IMR-90 (cell line): ENCODE measurements around the gene TMCC1. TPM values are rescaled to one million over a fixed set of nuclear protein-coding genes. Genes with fewer than 3 reads are reported as not detected.

Source experiments
- ATAC-seq: fragments of 200-7000 bp; cut with Tn5 transposase; 2 replicates; pipeline ENCODE4 v1.9.1; 2020; ENCODE audit warnings: low read depth, mild to moderate bottlenecking, moderate library complexity
- BruUV-seq: library from RNA; stranded (reverse); fragments of 400-500 nt; replicated peaks from 2 replicates; lab custom pipeline; 2021; lab: Mats Ljungman, UMichigan
- CTCF ChIA-PET: fragments of 300-600 bp; formaldehyde crosslinking; extraction: SDS; loops from one replicate; lab custom pipeline; 2021; ENCODE audit warnings: antibody characterized with exemption; lab: Yijun Ruan, JAX
- POLR2A ChIA-PET: fragments of 300-600 bp; sonication (Branson Sonifier 250); formaldehyde crosslinking; loops from one replicate; lab custom pipeline; 2022; ENCODE audit warnings: antibody characterized with exemption; ENCODE audit not compliant: unreplicated experiment; lab: Charles Lee
- DNase-seq: peaks from one replicate; pipeline ENCODE4 v3.0.0; 2013
- H2AFZ ChIP-seq: replicated peaks from 2 replicates; pipeline ENCODE3; 2013; ENCODE audit warnings: low read length, mild to moderate bottlenecking; ENCODE audit not compliant: poor library complexity
- H2AK5ac ChIP-seq: 2 replicates; pipeline ENCODE4 v1.6.1; 2013; ENCODE audit warnings: low read depth, low read length, inconsistent platforms
- H2AK9ac ChIP-seq: replicated peaks from 2 replicates; pipeline ENCODE3; 2013; ENCODE audit warnings: mild to moderate bottlenecking, low read depth, low read length, moderate library complexity; ENCODE audit not compliant: poor library complexity
- H2BK120ac ChIP-seq: 2 replicates; pipeline ENCODE4 v1.6.1; 2013; ENCODE audit warnings: low read depth, low read length, inconsistent platforms
- H2BK15ac ChIP-seq: 3 replicates; pipeline ENCODE4 v1.6.1; 2013; ENCODE audit warnings: low read depth, low read length, inconsistent platforms
- H2BK20ac ChIP-seq: 2 replicates; pipeline ENCODE4 v1.6.1; 2013; ENCODE audit warnings: low read depth, mild to moderate bottlenecking, inconsistent platforms, low read length, moderate library complexity
- H2BK5ac ChIP-seq: 2 replicates; pipeline ENCODE4 v1.6.1; 2013; ENCODE audit warnings: mild to moderate bottlenecking, low read depth, low read length, inconsistent platforms; ENCODE audit not compliant: poor library complexity, severe bottlenecking
- H3K14ac ChIP-seq: replicated peaks from 2 replicates; pipeline ENCODE4 v1.6.1; 2013; ENCODE audit warnings: low read depth, low read length, inconsistent platforms
- H3K18ac ChIP-seq: 2 replicates; pipeline ENCODE4 v1.6.1; 2013; ENCODE audit warnings: low read depth, low read length, control low read depth
- H3K23ac ChIP-seq: 2 replicates; pipeline ENCODE4 v1.6.1; 2013; ENCODE audit warnings: low read depth, low read length, inconsistent platforms
- H3K27ac ChIP-seq: 2 replicates; pipeline ENCODE4 v1.5.1; 2013; ENCODE audit warnings: mild to moderate bottlenecking, control low read depth, low read length; ENCODE audit not compliant: insufficient read depth
- H3K27me3 ChIP-seq: 2 replicates; pipeline ENCODE4 v1.6.1; 2013; ENCODE audit warnings: low read length; ENCODE audit not compliant: control insufficient read depth, insufficient read depth
- H3K36me3 ChIP-seq: 2 replicates; pipeline ENCODE4 v1.6.1; 2013; ENCODE audit warnings: low read length, mixed read lengths; ENCODE audit not compliant: control insufficient read depth, insufficient read depth
- H3K4ac ChIP-seq: 2 replicates; pipeline ENCODE4 v1.6.1; 2013; ENCODE audit warnings: low read depth, low read length, inconsistent platforms
- H3K4me1 ChIP-seq: 2 replicates; pipeline ENCODE4 v1.6.1; 2013; ENCODE audit warnings: low read length, mixed read lengths; ENCODE audit not compliant: control insufficient read depth, insufficient read depth
- H3K4me2 ChIP-seq: 2 replicates; pipeline ENCODE4 v1.6.1; 2013; ENCODE audit warnings: low read depth, mild to moderate bottlenecking, control low read depth, low read length, moderate library complexity
- H3K4me3 ChIP-seq: 2 replicates; pipeline ENCODE4 v1.5.1; 2013; ENCODE audit warnings: low read depth, mild to moderate bottlenecking, control low read depth, low read length, moderate library complexity; ENCODE audit not compliant: insufficient read depth
- H3K56ac ChIP-seq: 2 replicates; pipeline ENCODE4 v1.6.1; 2013; ENCODE audit warnings: low read length, inconsistent platforms; ENCODE audit not compliant: insufficient read depth; ENCODE audit errors: extremely low read depth
- H3K79me1 ChIP-seq, 2 experiments: 2 replicates each; pipeline ENCODE4 v1.6.1; 2013; ENCODE audit warnings: low read length in 2 of 2, inconsistent platforms in 1 of 2, low read depth in 1 of 2
- H3K9ac ChIP-seq: 2 replicates; pipeline ENCODE4 v1.6.1; 2013; ENCODE audit warnings: low read depth, low read length, control low read depth
- H3K9me1 ChIP-seq: 2 replicates; pipeline ENCODE4 v1.6.1; 2013; ENCODE audit warnings: low read length, inconsistent platforms; ENCODE audit not compliant: insufficient read depth
- H3K9me3 ChIP-seq: 2 replicates; pipeline ENCODE4 v1.6.1; 2013; ENCODE audit warnings: low read length; ENCODE audit not compliant: control insufficient read depth, insufficient read depth
- H4K20me1 ChIP-seq: 2 replicates; pipeline ENCODE4 v1.6.1; 2013; ENCODE audit warnings: low read length, inconsistent platforms; ENCODE audit not compliant: insufficient read depth
- H4K5ac ChIP-seq: 2 replicates; pipeline ENCODE4 v1.6.1; 2013; ENCODE audit warnings: mild to moderate bottlenecking, low read depth, low read length, control low read depth
- H4K8ac ChIP-seq, 2 experiments: 2 replicates each; pipeline ENCODE4 v1.6.1; 2013; ENCODE audit warnings: low read depth in 2 of 2, low read length in 2 of 2, control low read depth in 1 of 2, inconsistent platforms in 1 of 2
- H4K91ac ChIP-seq: 2 replicates; pipeline ENCODE4 v1.6.1; 2013; ENCODE audit warnings: low read depth, low read length, inconsistent platforms; ENCODE audit not compliant: insufficient read depth
- BHLHE40 ChIP-seq: fragments of 150-350 bp; IDR thresholded peaks from 2 replicates; pipeline ENCODE4 v1.6.1; 2016; ENCODE audit warnings: mild to moderate bottlenecking, low read depth, low read length
- CEBPB ChIP-seq: IDR thresholded peaks from 2 replicates; pipeline ENCODE4 v1.6.1; 2012; ENCODE audit warnings: low read depth, low read length, improper control_type of control experiment
- CHD1 ChIP-seq: IDR thresholded peaks from 2 replicates; pipeline ENCODE4 v1.6.1; 2012; ENCODE audit warnings: low read depth, low read length, improper control_type of control experiment
- CTCF ChIP-seq: conservative IDR thresholded peaks from 2 replicates; pipeline ENCODE4 v1.5.1; 2012; ENCODE audit warnings: mild to moderate bottlenecking, low read depth, low read length, improper control_type of control experiment
- FOS ChIP-seq: fragments of 150-350 bp; IDR thresholded peaks from 2 replicates; pipeline ENCODE4 v1.6.1; 2016; ENCODE audit warnings: low read depth, low read length
- MAFK ChIP-seq: IDR thresholded peaks from 2 replicates; pipeline ENCODE4 v1.6.1; 2012; ENCODE audit warnings: low read depth, low read length, improper control_type of control experiment
- MXI1 ChIP-seq: IDR thresholded peaks from 2 replicates; pipeline ENCODE4 v1.6.1; 2012; ENCODE audit warnings: low read depth, mild to moderate bottlenecking, low read length, moderate library complexity, borderline replicate concordance
- NFE2L2 ChIP-seq: fragments of 150-350 bp; IDR thresholded peaks from 2 replicates; pipeline ENCODE4 v1.6.1; 2016; ENCODE audit warnings: low read depth, mild to moderate bottlenecking, low read length
- POLR2A ChIP-seq: IDR thresholded peaks from 2 replicates; pipeline ENCODE4 v1.6.1; 2012; ENCODE audit warnings: mild to moderate bottlenecking, low read depth, low read length
- RAD21 ChIP-seq: IDR thresholded peaks from 2 replicates; pipeline ENCODE4 v1.6.1; 2012; ENCODE audit warnings: low read length, improper control_type of control experiment
- RCOR1 ChIP-seq: IDR thresholded peaks from 2 replicates; pipeline ENCODE4 v1.6.1; 2012; ENCODE audit warnings: mild to moderate bottlenecking, low read length, improper control_type of control experiment; ENCODE audit not compliant: insufficient replicate concordance
- RFX5 ChIP-seq: IDR thresholded peaks from 2 replicates; pipeline ENCODE4 v1.8.0; 2012; ENCODE audit warnings: low read depth, mild to moderate bottlenecking, low read length, moderate library complexity
- SMC3 ChIP-seq: fragments of 150-350 bp; IDR thresholded peaks from 2 replicates; pipeline ENCODE4 v1.6.1; 2016; ENCODE audit warnings: low read depth, mild to moderate bottlenecking, antibody characterized with exemption, low read length, moderate library complexity
- USF2 ChIP-seq: fragments of 150-350 bp; IDR thresholded peaks from 2 replicates; pipeline ENCODE4 v1.6.1; 2017; ENCODE audit warnings: mild to moderate bottlenecking, antibody characterized with exemption, low read length, low read depth
- WGBS, 2 experiments: methylation state at CpG; one replicate each; pipeline versions ENCODE4 v1.1.5 to v1.1.7; 2013; ENCODE audit warnings: missing lambda C conversion rate in 2 of 2; ENCODE audit not compliant: insufficient read length in 1 of 2; ENCODE audit errors: extremely low coverage in 2 of 2; 5-methylcytosine and 5-hydroxymethylcytosine counted together
- dilution Hi-C: fragments of 300-500 bp; cut with HindIII; formaldehyde crosslinking; loops from one replicate; pipeline ENCODE4 v1.14.3; 2018; ENCODE audit warnings: low sequenced_read_pairs; ENCODE audit not compliant: unreplicated experiment
- in situ Hi-C: fragments of 300-500 bp; cut with MboI; formaldehyde crosslinking; loops from 3 replicates; pipeline ENCODE4 v1.14.3; 2019; ENCODE audit warnings: low sequenced_read_pairs, inconsistent platforms, mixed read lengths
- intact Hi-C: fragments of 100-400 bp; cut with micrococcal nuclease; formaldehyde crosslinking; loops from 2 replicates; pipeline ENCODE4 v1.10.0; 2022
- polyA plus RNA-seq, 3 experiments: library from polyadenylated mRNA; depleted of rRNA; stranded (reverse); fragments of >200 nt; gene quantifications; 2 replicates each; pipeline ENCODE4 v1.2.3, GENCODE V29; 2012; ENCODE audit warnings: low replicate concordance in 1 of 3
- total RNA-seq: library from RNA; depleted of rRNA; stranded (reverse); fragments of >200 nt; gene quantifications from 2 replicates; pipeline ENCODE4 v1.2.3, GENCODE V29; 2012

The TMCC1 gene
- total and polyA plus RNA-seq, 2 of the 4 experiments (the other 2 are of a cell fraction): 5.0 to 7.3 TPM

- H4K8ac ChIP-seq: peak overlapping the region in 1 of 2 experiments; percentile 41; a peak in 1 of 4 replicates
- peak overlapping the region; percentile 35 for H2BK5ac ChIP-seq
- no TSS peak for BruUV-seq
- H3K9me1 ChIP-seq: peaks cover 29% of the 10 kb centered on the region
- H3K4ac ChIP-seq: peak overlapping the region; percentile 80
- H3K4me1 ChIP-seq: peaks cover 37% of the 10 kb centered on the region
- H3K23ac ChIP-seq: peak overlapping the region; percentile 88
- ATAC-seq: peak; percentile 52
- H2AK5ac ChIP-seq: peak overlapping the region; percentile 89
- H3K18ac ChIP-seq: no peak overlapping the region
- WGBS, 2 experiments: 100% methylated on average over 1 of the region's 15 CpGs; no CpG with 5 or more reads in 1 of the 2 experiments
- intact Hi-C loops: loop anchor here (5.0 kb wide), 1 partner anchor 221 kb away; no protein-coding TSS in a partner anchor
- H3K9ac ChIP-seq: peak overlapping the region; percentile 35; the same call in 1 of the 2 replicates
- peak overlapping the region; percentile 90 for H2AK9ac ChIP-seq
- peak overlapping the region; percentile 34 for H3K14ac ChIP-seq
- dilution Hi-C loops: no loop called here
- H3K4me2 ChIP-seq: peak overlapping the region; percentile 89
- no peaks in the 10 kb centered on the region for H3K36me3 ChIP-seq
- peak overlapping the region; percentile 38 for H3K27ac ChIP-seq
- peak overlapping the region; percentile 14; the same call in 1 of the 2 replicates for H3K4me3 ChIP-seq
- ChIA-PET POLR2A (no interaction called here), CTCF (no interaction called here)
- peak overlapping the region; percentile 80 for H4K91ac ChIP-seq
- H2BK15ac ChIP-seq: peak overlapping the region; percentile 58; the same call in 1 of the 3 replicates
- no peaks in the 10 kb centered on the region for H3K27me3 ChIP-seq
- peak; percentile 95 for DNase-seq
- H2AFZ ChIP-seq: peak overlapping the region; percentile 45
- H2BK20ac ChIP-seq: peak overlapping the region; percentile 63; the same call in 1 of the 2 replicates
- H2BK120ac ChIP-seq: peak overlapping the region; percentile 65
- H4K20me1 ChIP-seq: peaks cover 39% of the 10 kb centered on the region
- H3K9me3 ChIP-seq: no peaks in the 10 kb centered on the region
- peaks cover 12 to 63% of the 10 kb centered on the region in 2 experiments for H3K79me1 ChIP-seq
- peak overlapping the region; percentile 35; the same call in 1 of the 2 replicates for H4K5ac ChIP-seq
- no peak overlapping the region for H3K56ac ChIP-seq
- in situ Hi-C loops: loop anchor here (5.0 to 25.0 kb wide), 2 partner anchors 111 to 216 kb away; no protein-coding TSS in a partner anchor
- no peak for TF ChIP-seq CEBPB
- TF ChIP-seq RFX5: no peak
- 0 out of 2 replicates have a peak, but pooled peaks have one; percentile 20 for TF ChIP-seq SMC3
- no peak for TF ChIP-seq NFE2L2
- TF ChIP-seq MXI1: no peak
- TF ChIP-seq USF2: no peak
- 0 out of 2 replicates have a peak, but pooled peaks have one; percentile 11 for TF ChIP-seq RAD21
- no peak for TF ChIP-seq CTCF
- TF ChIP-seq POLR2A: no peak; the same call in 1 of the 2 replicates
- no peak for TF ChIP-seq CHD1
- TF ChIP-seq RCOR1: peak; percentile 43
- no peak for TF ChIP-seq MAFK
- peak; percentile 79 for TF ChIP-seq FOS
- no peak for TF ChIP-seq BHLHE40
These were observed 290.6 kb downstream of the TMCC1 start for GRCh38 chr3:129602730-129603560.
